Ovary (tissue), 3 donors: ENCODE results near the gene LRRC14B.

Experiments used
- CTCF ChIP-seq, 3 donors: fragments of 450-650 bp in 2 of 3; fragments of 200-600 bp in 1 of 3; IDR thresholded peaks; one replicate each; pipeline versions ENCODE4 v1.5.1 to v1.8.0; 2016 to 2022; ENCODE audit warnings: antibody characterized with exemption in 3 of 3, mild to moderate bottlenecking in 1 of 3
- EP300 ChIP-seq: sonication (generic); formaldehyde crosslinking; IDR thresholded peaks from one replicate; pipeline ENCODE4 v1.6.1; 2017; ENCODE audit warnings: antibody characterized with exemption
- POLR2A ChIP-seq: fragments of 450-650 bp; IDR thresholded peaks from one replicate; pipeline ENCODE4 v1.6.1; 2017; ENCODE audit warnings: antibody characterized with exemption, mild to moderate bottlenecking, moderate library complexity
- donor health status: DM: no; HTN: no; CAD: no.

GRCh38 chr5:158807-159447 lies 32.4 kb upstream of the LRRC14B start:
- TF ChIP-seq CTCF (IDR thresholded peaks at IDR 0.05) (no peak), POLR2A (no peak), EP300 (no peak)
